Mesenchymal stem cell (in vitro differentiated cells and primary cell): ENCODE results near the gene DTNB.

Experiments
- DNase-seq: peaks from one replicate; pipeline ENCODE4 v3.0.0-alpha.2; 2013
- H2AFZ ChIP-seq: one replicate; pipeline ENCODE4 v1.6.1; 2013; ENCODE audit warnings: low read depth, mild to moderate bottlenecking, control low read depth, inconsistent platforms, low read length, moderate library complexity
- H2AK5ac ChIP-seq: 2 replicates; pipeline ENCODE4 v1.6.1; 2013; ENCODE audit warnings: low read length, moderate library complexity, mild to moderate bottlenecking, inconsistent platforms; ENCODE audit not compliant: severe bottlenecking
- H2BK120ac ChIP-seq: one replicate; pipeline ENCODE4 v1.6.1; 2013; ENCODE audit warnings: low read depth, mild to moderate bottlenecking, inconsistent platforms, low read length, moderate library complexity
- H2BK12ac ChIP-seq, 2 experiments: one replicate each; pipeline ENCODE4 v1.6.1; 2013; ENCODE audit warnings: inconsistent platforms in 2 of 2, low read length in 2 of 2, mild to moderate bottlenecking in 2 of 2, moderate library complexity in 2 of 2, control low read depth in 1 of 2
- H2BK15ac ChIP-seq: one replicate; pipeline ENCODE4 v1.6.1; 2013; ENCODE audit warnings: mild to moderate bottlenecking, low read depth, inconsistent platforms; ENCODE audit not compliant: poor library complexity, severe bottlenecking
- H2BK5ac ChIP-seq: 2 replicates; pipeline ENCODE4 v1.6.1; 2013; ENCODE audit warnings: low read depth, mild to moderate bottlenecking, low read length, control low read depth, inconsistent platforms; ENCODE audit not compliant: poor library complexity, severe bottlenecking
- H3K14ac ChIP-seq, 2 experiments: one replicate each; pipeline ENCODE4 v1.6.1; 2013; ENCODE audit warnings: inconsistent platforms in 2 of 2, low read length in 2 of 2, control low read depth in 1 of 2, mild to moderate bottlenecking in 1 of 2, moderate library complexity in 1 of 2
- H3K18ac ChIP-seq, 2 experiments: one replicate each; pipeline ENCODE4 v1.6.1; 2013; ENCODE audit warnings: inconsistent platforms in 2 of 2, low read length in 2 of 2, control low read depth in 1 of 2, low read depth in 1 of 2, mild to moderate bottlenecking in 1 of 2
- H3K23ac ChIP-seq, 2 experiments: one replicate each; pipeline ENCODE4 v1.6.1; 2013; ENCODE audit warnings: inconsistent platforms in 2 of 2, low read length in 2 of 2, mild to moderate bottlenecking in 2 of 2, moderate library complexity in 2 of 2, control low read depth in 1 of 2
- H3K27ac ChIP-seq: 2 replicates; pipeline ENCODE4 v1.5.1; 2013; ENCODE audit warnings: mild to moderate bottlenecking, moderate library complexity, low read length, control low read depth, inconsistent platforms; ENCODE audit not compliant: poor library complexity, severe bottlenecking
- H3K27me3 ChIP-seq, 2 experiments: 2 replicates each; pipeline versions ENCODE4 v1.6.1 to v1.7.0; 2013; ENCODE audit warnings: low read length in 2 of 2, mild to moderate bottlenecking in 2 of 2, moderate library complexity in 2 of 2, control low read depth in 1 of 2, inconsistent platforms in 1 of 2; ENCODE audit not compliant: control insufficient read depth in 1 of 2, insufficient read depth in 1 of 2
- H3K36me3 ChIP-seq, 2 experiments: 2 replicates each; pipeline versions ENCODE4 v1.6.1 to v1.7.0; 2013; ENCODE audit warnings: low read length in 2 of 2, control low read depth in 1 of 2, inconsistent platforms in 1 of 2, low read depth in 1 of 2, mild to moderate bottlenecking in 1 of 2; ENCODE audit not compliant: insufficient read depth in 2 of 2, control insufficient read depth in 1 of 2
- H3K4ac ChIP-seq, 2 experiments: one replicate each; pipeline ENCODE4 v1.6.1; 2013; ENCODE audit warnings: inconsistent platforms in 2 of 2, low read length in 2 of 2, mild to moderate bottlenecking in 2 of 2, moderate library complexity in 2 of 2, control low read depth in 1 of 2, low read depth in 1 of 2
- H3K4me1 ChIP-seq: 2 replicates; pipeline ENCODE4 v1.6.1; 2013; ENCODE audit warnings: low read depth, low read length, control low read depth; ENCODE audit not compliant: control insufficient read depth, insufficient read depth
- H3K4me2 ChIP-seq: 2 replicates; pipeline ENCODE4 v1.6.1; 2013; ENCODE audit warnings: low read length, mild to moderate bottlenecking, inconsistent platforms; ENCODE audit not compliant: poor library complexity, severe bottlenecking
- H3K4me3 ChIP-seq, 2 experiments: 2 replicates each; pipeline versions ENCODE4 v1.5.1 to v1.7.0; 2013; ENCODE audit warnings: low read length in 2 of 2, mild to moderate bottlenecking in 2 of 2, control low read depth in 1 of 2, low read depth in 1 of 2; ENCODE audit not compliant: insufficient read depth in 1 of 2
- H3K79me1 ChIP-seq: replicated peaks from 2 replicates; pipeline ENCODE4 v1.6.1; 2013; ENCODE audit warnings: mild to moderate bottlenecking, control low read depth, low read length, inconsistent platforms; ENCODE audit not compliant: poor library complexity, severe bottlenecking
- H3K9ac ChIP-seq: 2 replicates; pipeline ENCODE4 v1.7.0; 2013; ENCODE audit warnings: mild to moderate bottlenecking, low read length, moderate library complexity
- H3K9me3 ChIP-seq: 2 replicates; pipeline ENCODE4 v1.7.0; 2013; ENCODE audit warnings: mild to moderate bottlenecking, low read length; ENCODE audit not compliant: control insufficient read depth
- H4K8ac ChIP-seq: one replicate; pipeline ENCODE4 v1.6.1; 2013; ENCODE audit warnings: inconsistent platforms, mild to moderate bottlenecking, low read length, moderate library complexity
- H4K91ac ChIP-seq: one replicate; pipeline ENCODE4 v1.6.1; 2013; ENCODE audit warnings: mild to moderate bottlenecking, low read length, inconsistent platforms
- WGBS: methylation state at CpG from one replicate; pipeline ENCODE4 v1.1.7; 2013; ENCODE audit warnings: mixed read lengths; 5-methylcytosine and 5-hydroxymethylcytosine counted together

DTNB gene

DNA sequence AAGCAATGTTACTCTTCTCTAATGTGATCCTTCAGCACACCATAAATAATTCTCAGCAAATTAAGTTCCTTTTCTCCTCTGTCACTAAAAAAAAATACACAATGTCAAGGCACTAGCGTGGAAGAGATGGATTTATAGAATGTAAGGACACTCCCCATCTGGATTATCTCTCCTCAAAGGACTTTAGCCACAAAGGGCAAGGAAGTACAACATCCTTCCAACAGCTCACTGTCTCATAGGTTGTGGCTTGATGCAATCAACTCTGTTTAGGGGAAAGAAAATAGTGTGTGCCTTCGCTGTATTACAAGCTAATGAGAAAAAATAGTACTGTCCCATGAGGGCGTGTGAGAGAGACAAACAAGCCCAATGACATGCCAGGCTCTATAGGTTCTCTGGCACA, 202.6 kb downstream of the DTNB start:
- Histone ChIP-seq H2BK120ac (no peak overlapping the region), H3K27ac (no peak overlapping the region), H2BK12ac (no peak overlapping the region), H3K36me3 (no peaks in the 10 kb centered on the region), H2BK15ac (no peak overlapping the region), H3K79me1 (no peaks in the 10 kb centered on the region), H3K18ac (no peak overlapping the region), H3K4me2 (no peak overlapping the region), H2BK5ac (no peak overlapping the region), H3K14ac (no peak overlapping the region), H3K4me3 (no peak overlapping the region), H3K23ac (no peak overlapping the region), H3K9me3 (peaks cover 11% of the 10 kb centered on the region), H3K4me1 (peaks cover 2% of the 10 kb centered on the region), H2AK5ac (no peak overlapping the region), H4K8ac (no peak overlapping the region), H2AFZ (no peak overlapping the region), H3K27me3 (no peaks in the 10 kb centered on the region), H4K91ac (no peak overlapping the region), H3K9ac (no peak overlapping the region), H3K4ac (no peak overlapping the region)
- 90% methylated on average over 2 of the region's 3 CpGs for WGBS
- DNase-seq = peak; percentile 62

DNA sequence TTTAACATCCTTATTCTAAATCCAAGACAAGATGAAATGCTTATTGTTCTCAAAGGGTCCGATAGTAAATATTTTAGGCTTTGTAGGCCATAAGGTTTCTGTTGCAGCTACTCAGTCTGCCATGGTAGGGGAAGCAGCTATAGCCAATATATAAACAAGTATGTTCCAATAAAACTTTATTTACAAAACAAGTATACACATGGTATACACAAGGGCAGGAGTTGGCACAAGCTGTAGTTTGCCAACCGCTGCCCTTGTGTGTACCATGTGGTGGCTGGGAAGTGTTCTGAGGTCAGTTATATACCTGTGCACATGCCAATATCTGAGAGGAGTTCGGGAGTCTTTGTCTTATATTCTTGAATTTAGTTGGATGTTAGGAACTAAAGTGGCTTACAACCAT, 205.6 kb downstream of the DTNB start:
- H3K14ac ChIP-seq = no peak overlapping the region
- no peak overlapping the region for H2BK15ac ChIP-seq
- H3K4me3 ChIP-seq = no peak overlapping the region
- no peak overlapping the region for H3K9ac ChIP-seq
- H3K18ac ChIP-seq = no peak overlapping the region
- no peak overlapping the region for H2BK120ac ChIP-seq
- no peaks in the 10 kb centered on the region for H3K9me3 ChIP-seq
- no peak for DNase-seq
- no peak overlapping the region for H3K27ac ChIP-seq
- no peaks in the 10 kb centered on the region for H3K27me3 ChIP-seq
- H3K36me3 ChIP-seq = no peaks in the 10 kb centered on the region
- H3K4ac ChIP-seq = no peak overlapping the region
- no peak overlapping the region for H4K8ac ChIP-seq
- no peak overlapping the region for H2BK5ac ChIP-seq
- H2AK5ac ChIP-seq = no peak overlapping the region
- no peak overlapping the region for H3K23ac ChIP-seq
- no peak overlapping the region for H3K4me2 ChIP-seq
- H2AFZ ChIP-seq = no peak overlapping the region
- no peaks in the 10 kb centered on the region for H3K4me1 ChIP-seq
- no peak overlapping the region for H4K91ac ChIP-seq
- 93% methylated on average over 2 of the region's 3 CpGs for WGBS
- no peak overlapping the region for H2BK12ac ChIP-seq
- H3K79me1 ChIP-seq = no peaks in the 10 kb centered on the region

DNA sequence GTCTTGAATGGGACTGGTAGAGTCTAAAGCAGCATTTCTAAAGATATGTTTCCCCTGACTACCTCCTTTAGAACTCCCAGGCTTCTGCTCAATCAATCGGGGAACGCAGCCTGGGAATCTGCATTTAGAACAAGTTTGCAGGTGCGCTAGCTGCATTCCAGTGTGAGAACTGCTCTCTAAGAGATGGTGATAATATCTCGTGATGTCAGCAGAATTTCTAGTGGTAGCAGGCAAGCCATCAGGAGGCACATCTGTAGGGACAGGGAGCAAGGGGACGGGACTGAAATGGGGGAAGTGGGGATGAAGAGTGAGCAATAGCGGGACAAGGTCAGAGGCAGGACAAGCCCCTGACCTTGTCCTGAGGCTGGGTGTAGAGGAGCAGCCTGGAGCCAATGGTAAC, 211.4 kb downstream of the DTNB start:
- H2AK5ac ChIP-seq = no peak overlapping the region

DNA sequence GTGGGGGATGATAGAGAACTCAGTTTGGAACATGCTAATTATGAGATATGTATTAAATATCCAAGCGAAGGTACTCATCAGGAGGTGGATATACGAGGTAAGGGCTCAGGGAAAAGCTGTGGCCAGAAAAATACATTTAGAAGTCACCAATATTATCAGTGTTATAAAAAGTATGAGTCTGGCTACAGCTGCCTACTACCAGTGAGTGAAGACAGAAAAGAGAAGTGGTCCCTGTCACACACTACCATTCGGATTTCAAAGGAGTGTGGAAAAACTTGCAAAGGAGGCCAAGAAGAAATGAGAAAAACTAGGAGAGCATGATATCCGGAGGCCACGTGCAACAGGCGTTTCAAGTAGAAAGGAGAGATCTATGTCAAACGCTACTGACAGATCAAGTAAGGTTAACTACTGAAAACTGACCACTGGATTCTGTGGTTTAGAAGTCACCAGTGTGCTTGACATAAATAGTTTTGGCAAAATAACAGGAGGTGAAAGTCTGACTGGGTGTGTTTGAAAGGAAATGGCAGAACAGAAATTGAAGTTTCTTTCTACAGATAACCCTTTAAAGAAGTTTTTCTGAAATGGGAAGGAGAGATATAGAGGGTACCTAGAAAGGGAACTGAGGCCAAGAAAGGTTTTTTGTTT, 213.0 kb downstream of the DTNB start:
- Histone ChIP-seq H3K4ac (no peak overlapping the region), H2BK5ac (no peak overlapping the region), H3K14ac (no peak overlapping the region), H4K8ac (no peak overlapping the region), H2BK120ac (no peak overlapping the region), H4K91ac (no peak overlapping the region), H2AFZ (no peak overlapping the region), H3K23ac (no peak overlapping the region), H2BK12ac (no peak overlapping the region), H3K36me3 (no peaks in the 10 kb centered on the region), H3K4me3 (no peak overlapping the region), H2AK5ac (no peak overlapping the region), H3K9ac (no peak overlapping the region), H3K4me2 (no peak overlapping the region), H3K79me1 (no peaks in the 10 kb centered on the region), H2BK15ac (no peak overlapping the region), H3K4me1 (no peaks in the 10 kb centered on the region), H3K18ac (no peak overlapping the region), H3K27ac (no peak overlapping the region), H3K27me3 (no peaks in the 10 kb centered on the region), H3K9me3 (no peaks in the 10 kb centered on the region)
- 85% methylated on average over 6 of the region's 7 CpGs for WGBS
- no peak for DNase-seq

More for the DNA sequence above, 211.4 kb downstream of the DTNB start:
- H3K4me1 ChIP-seq = no peaks in the 10 kb centered on the region
- no peak overlapping the region for H3K23ac ChIP-seq
- H3K9ac ChIP-seq = no peak overlapping the region
- no peaks in the 10 kb centered on the region for H3K9me3 ChIP-seq
- WGBS = 87% methylated on average over 6 of the region's 6 CpGs
- H4K91ac ChIP-seq = no peak overlapping the region
- no peak for DNase-seq
- no peak overlapping the region for H3K27ac ChIP-seq
- peak overlapping the region in 1 of 2 experiments; percentile 92 for H3K14ac ChIP-seq
- H2BK12ac ChIP-seq = no peak overlapping the region
- H3K79me1 ChIP-seq = no peaks in the 10 kb centered on the region
- H2BK120ac ChIP-seq = no peak overlapping the region
- H2BK5ac ChIP-seq = no peak overlapping the region
- H3K18ac ChIP-seq = no peak overlapping the region
- H3K27me3 ChIP-seq = no peaks in the 10 kb centered on the region
- H3K4me2 ChIP-seq = no peak overlapping the region
- no peak overlapping the region for H2BK15ac ChIP-seq
- no peaks in the 10 kb centered on the region for H3K36me3 ChIP-seq
- H3K4me3 ChIP-seq = no peak overlapping the region
- no peak overlapping the region for H4K8ac ChIP-seq
- peak overlapping the region; percentile 61 for H2AFZ ChIP-seq
- no peak overlapping the region for H3K4ac ChIP-seq
